Breast epithelium (tissue), 4 donors: ENCODE results near the gene NUDC. TPM values are rescaled to one million over a fixed set of nuclear protein-coding genes. Genes with fewer than 3 reads are reported as not detected.
"Not testable (repeated sequence)": the region's sequence is repeated elsewhere in the genome, so short reads cannot be mapped to it uniquely, and the experiment has no call there.

Experiments
- DNase-seq, 2 donors: peaks; one replicate each; pipeline ENCODE4 v3.0.0-alpha.2; 2019; ENCODE audit warnings: low spot score in 2 of 2
- H3K27ac ChIP-seq, 2 donors: fragments of 200-600 bp; sonication (generic) in 1 of 2; one replicate each; pipeline ENCODE4 v1.5.1; 2016 to 2019; ENCODE audit warnings: mild to moderate bottlenecking in 1 of 2
- H3K27me3 ChIP-seq, 2 donors: fragments of 200-600 bp; sonication (generic) in 1 of 2; one replicate each; pipeline versions ENCODE4 v1.5.1 to v1.6.0; 2017 to 2019; ENCODE audit warnings: control low read depth in 1 of 2, mild to moderate bottlenecking in 1 of 2
- H3K36me3 ChIP-seq: fragments of 200-600 bp; one replicate; pipeline ENCODE4 v1.5.1; 2019
- H3K4me1 ChIP-seq, 2 donors: fragments of 200-600 bp; sonication (generic); one replicate each; pipeline ENCODE4 v1.5.1; 2016 to 2019; ENCODE audit warnings: control low read depth in 1 of 2
- H3K4me3 ChIP-seq, 3 donors: fragments of 200-600 bp; sonication (generic); 1 replicate in 2 of 3; 2 replicates in 1 of 3; pipeline ENCODE4 v1.5.1; 2016 to 2019; ENCODE audit warnings: mild to moderate bottlenecking in 3 of 3, moderate library complexity in 2 of 3
- H3K9me3 ChIP-seq, 2 donors: fragments of 200-600 bp; sonication (generic) in 1 of 2; one replicate each; pipeline ENCODE4 v1.5.1; 2016 to 2019; ENCODE audit warnings: control low read depth in 1 of 2
- POLR2A ChIP-seq: fragments of 450-650 bp; IDR thresholded peaks from one replicate; pipeline ENCODE4 v1.6.1; 2016; ENCODE audit warnings: antibody characterized with exemption, mild to moderate bottlenecking, moderate library complexity
- POLR2AphosphoS5 ChIP-seq, 3 donors: sonication (generic); formaldehyde crosslinking; IDR thresholded peaks; one replicate each; pipeline ENCODE4 v1.6.1; 2017; ENCODE audit warnings: antibody characterized with exemption in 3 of 3
- intact Hi-C: fragments of 100-400 bp; cut with DNase I; formaldehyde crosslinking; loops from one replicate; pipeline ENCODE4 v1.15.1; 2023; ENCODE audit warnings: low total_unique reads
- total RNA-seq, 3 donors: library from RNA; depleted of rRNA; stranded (reverse); fragments of >200 nt; gene quantifications; one replicate each; pipeline ENCODE4 v1.1.0, GENCODE V29; 2016
- TF ChIP-seq, protein P1 (sequence below), 3 donors: fragments of 450-650 bp; IDR thresholded peaks; one replicate each; pipeline ENCODE4 v1.5.1; 2016 to 2017; ENCODE audit warnings: antibody characterized with exemption in 3 of 3, mild to moderate bottlenecking in 3 of 3, moderate library complexity in 3 of 3

Gene NUDC
- total RNA-seq = 10 to 100 TPM; 47.9 to 51.5 (median 49.4) TPM

- intact Hi-C loops = no loop called here
- no peaks in the 10 kb centered on the region for H3K36me3 ChIP-seq
- H3K27me3 ChIP-seq = no peaks in the 10 kb centered on the region
- no peaks in the 10 kb centered on the region for H3K9me3 ChIP-seq
- H3K4me3 ChIP-seq = peak within 1 kb of the TSS; percentile 89 to 100 (median 93)
- TF ChIP-seq POLR2A (peak; percentile 90), POLR2AphosphoS5 (IDR thresholded peaks at IDR 0.05) (peak; percentile 90 to 97 (median 93))
- TF ChIP-seq, protein P1, sequence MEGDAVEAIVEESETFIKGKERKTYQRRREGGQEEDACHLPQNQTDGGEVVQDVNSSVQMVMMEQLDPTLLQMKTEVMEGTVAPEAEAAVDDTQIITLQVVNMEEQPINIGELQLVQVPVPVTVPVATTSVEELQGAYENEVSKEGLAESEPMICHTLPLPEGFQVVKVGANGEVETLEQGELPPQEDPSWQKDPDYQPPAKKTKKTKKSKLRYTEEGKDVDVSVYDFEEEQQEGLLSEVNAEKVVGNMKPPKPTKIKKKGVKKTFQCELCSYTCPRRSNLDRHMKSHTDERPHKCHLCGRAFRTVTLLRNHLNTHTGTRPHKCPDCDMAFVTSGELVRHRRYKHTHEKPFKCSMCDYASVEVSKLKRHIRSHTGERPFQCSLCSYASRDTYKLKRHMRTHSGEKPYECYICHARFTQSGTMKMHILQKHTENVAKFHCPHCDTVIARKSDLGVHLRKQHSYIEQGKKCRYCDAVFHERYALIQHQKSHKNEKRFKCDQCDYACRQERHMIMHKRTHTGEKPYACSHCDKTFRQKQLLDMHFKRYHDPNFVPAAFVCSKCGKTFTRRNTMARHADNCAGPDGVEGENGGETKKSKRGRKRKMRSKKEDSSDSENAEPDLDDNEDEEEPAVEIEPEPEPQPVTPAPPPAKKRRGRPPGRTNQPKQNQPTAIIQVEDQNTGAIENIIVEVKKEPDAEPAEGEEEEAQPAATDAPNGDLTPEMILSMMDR (IDR thresholded peaks at IDR 0.05) = no peak
- peak within 1 kb of the TSS; percentile 93 to 94 for H3K27ac ChIP-seq
- peak; percentile 96 to 97 for DNase-seq
- H3K4me1 ChIP-seq = peaks cover 8 to 16% of the 10 kb centered on the region in 2 donors
These were observed at the start of gene NUDC for GRCh38 chr1:26921540-26922430. Gene NUDC, plus strand, starts transcription at chr1:26921743. Its CDS starts 106 bp downstream, at chr1:26921849.

GRCh38 chr1:26873097-26873496 is 48.4 kb upstream of the NUDC start:
- H3K4me1 ChIP-seq, H3K27me3 ChIP-seq, H3K9me3 ChIP-seq, DNase-seq, H3K27ac ChIP-seq, H3K4me3 ChIP-seq, H3K36me3 ChIP-seq: not testable (repeated sequence)
- intact Hi-C loops = loop anchor here (5.0 kb wide), 1 partner anchor 284 kb away; the partner anchor contains the start of gene SLC9A1

DNA sequence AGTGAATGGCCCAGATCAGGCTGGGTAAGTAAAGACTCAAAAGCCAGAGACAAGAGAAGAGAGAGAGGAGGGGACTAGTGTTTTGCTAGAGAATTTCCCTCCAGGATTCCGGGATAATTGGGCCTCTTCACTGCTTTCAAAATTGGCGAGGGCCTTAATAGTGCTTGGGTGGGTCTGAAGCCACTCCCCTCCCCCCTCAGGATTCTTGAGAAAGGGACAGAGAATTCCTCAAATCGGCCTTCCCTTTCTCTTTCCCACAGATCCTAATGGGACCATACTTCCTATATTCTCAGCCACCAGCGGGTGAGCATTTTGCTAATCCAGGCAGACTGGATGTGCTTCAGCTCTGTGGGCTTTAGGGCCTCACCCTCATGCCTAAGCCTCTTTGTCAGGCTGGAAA is 46.6 kb upstream of the NUDC start:
- intact Hi-C loops = loop anchor here (5.0 kb wide), 1 partner anchor 282 kb away; the partner anchor contains the start of gene SLC9A1
- Histone ChIP-seq H3K4me3 (no peak overlapping the region), H3K36me3 (no peaks in the 10 kb centered on the region), H3K9me3 (no peaks in the 10 kb centered on the region), H3K27me3 (no peaks in the 10 kb centered on the region), H3K27ac (no peak overlapping the region), H3K4me1 (no peaks in the 10 kb centered on the region)
- TF ChIP-seq POLR2AphosphoS5 (IDR thresholded peaks at IDR 0.05) (no peak), POLR2A (no peak)
- TF ChIP-seq, protein P1 (IDR thresholded peaks at IDR 0.05) = no peak
- no peak for DNase-seq

DNA sequence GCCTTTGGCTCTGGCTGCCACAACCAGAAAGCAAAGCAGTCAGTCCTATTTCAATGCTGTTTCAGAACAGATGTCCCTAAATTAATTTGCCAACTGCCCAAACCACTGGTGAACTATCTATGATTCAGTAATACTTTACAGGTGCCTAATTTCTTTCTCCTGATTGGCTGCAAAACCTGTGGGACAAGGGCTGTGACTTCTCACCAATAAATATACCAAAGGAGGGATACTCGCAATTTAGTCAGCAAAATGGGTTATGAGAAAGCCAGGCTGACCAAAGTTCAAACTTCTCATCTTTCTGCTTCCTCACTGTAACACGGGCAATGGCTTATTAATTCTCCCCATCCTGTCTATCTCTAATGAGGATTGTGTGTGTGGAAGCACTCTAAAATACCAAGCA is 44.2 kb upstream of the NUDC start:
- no peaks in the 10 kb centered on the region for H3K4me1 ChIP-seq
- intact Hi-C loops = no loop called here
- H3K9me3 ChIP-seq = no peaks in the 10 kb centered on the region
- H3K27ac ChIP-seq = no peak overlapping the region
- H3K27me3 ChIP-seq = no peaks in the 10 kb centered on the region
- H3K4me3 ChIP-seq = no peak overlapping the region
- TF ChIP-seq, protein P1 (IDR thresholded peaks at IDR 0.05) = no peak
- TF ChIP-seq POLR2A (no peak), POLR2AphosphoS5 (IDR thresholded peaks at IDR 0.05) (no peak)
- DNase-seq = no peak
- no peaks in the 10 kb centered on the region for H3K36me3 ChIP-seq

GRCh38 chr1:26879793-26880192 is 41.8 kb upstream of the NUDC start:
- DNase-seq = no peak
- no peak overlapping the region for H3K4me3 ChIP-seq
- peaks cover 10% of the 10 kb centered on the region for H3K36me3 ChIP-seq
- H3K4me1 ChIP-seq = no peaks in the 10 kb centered on the region
- TF ChIP-seq, protein P1 (IDR thresholded peaks at IDR 0.05) = no peak
- no peak for TF ChIP-seq POLR2AphosphoS5 (IDR thresholded peaks at IDR 0.05)
- no peak for TF ChIP-seq POLR2A
- H3K27ac ChIP-seq = no peak overlapping the region
- no peaks in the 10 kb centered on the region for H3K9me3 ChIP-seq
- intact Hi-C loops = loop anchor here (10.0 kb wide), 1 partner anchor 85 kb away; no protein-coding TSS in a partner anchor
- no peaks in the 10 kb centered on the region for H3K27me3 ChIP-seq

DNA sequence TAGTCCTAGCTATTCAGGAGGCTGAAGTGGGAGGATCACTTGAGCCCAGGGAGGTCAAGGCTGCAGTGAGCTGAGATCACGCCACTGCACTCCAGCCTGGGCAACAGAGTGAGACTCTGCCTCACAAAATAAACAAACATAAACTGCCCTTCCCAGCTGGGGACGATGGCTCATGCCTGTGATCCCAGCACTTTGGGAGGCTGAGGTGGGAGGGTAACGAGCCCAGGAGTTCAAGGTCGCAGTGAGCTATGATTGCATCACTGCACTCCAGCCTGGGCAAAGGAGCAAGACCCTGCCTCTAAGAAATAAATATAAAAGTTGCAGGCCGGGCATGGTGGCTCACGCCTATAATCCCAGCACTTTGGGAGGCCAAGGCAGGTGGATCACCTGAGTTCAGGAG is 39.9 kb upstream of the NUDC start:
- not testable (repeated sequence) for H3K4me3 ChIP-seq, H3K4me1 ChIP-seq, H3K9me3 ChIP-seq, H3K27me3 ChIP-seq, DNase-seq, H3K27ac ChIP-seq
- intact Hi-C loops = loop anchor here (10.0 kb wide), 1 partner anchor 87 kb away; no protein-coding TSS in a partner anchor
- peaks cover 10% of the 10 kb centered on the region for H3K36me3 ChIP-seq
